ENCODE results near the gene ZGLP1.

The ZGLP1 gene

GRCh38 chr19:10333758-10334587 is 24.4 kb upstream of the ZGLP1 start:
- H3K4me3 ChIP-seq (replicated peaks in 1 of 2; ENCODE audit: low read depth in 2 of 2, low read length in 2 of 2) = peak overlapping the region; percentile 94 to 95
- DNase-seq (ENCODE audit: low read depth in 2 of 2) = no peak

GRCh38 chr19:10332965-10333757 is 23.5 kb upstream of the ZGLP1 start, which contains the start of gene RAVER1:
Gene RAVER1, minus strand, starts transcription at chr19:10333529. Its CDS starts 22 bp downstream, at chr19:10333507.
- H3K4me3 ChIP-seq (replicated peaks in 1 of 2; ENCODE audit: low read depth in 2 of 2, low read length in 2 of 2) = peak within 1 kb of the TSS; percentile 94 to 95
- no peak for TF ChIP-seq CTCF (IDR thresholded peaks at IDR 0.05; ENCODE audit: low read depth, low read length)

More at GRCh38 chr19:10333758-10334587, 24.4 kb upstream of the ZGLP1 start:
- no peak for TF ChIP-seq CTCF (IDR thresholded peaks at IDR 0.05; ENCODE audit: low read depth, low read length)

GRCh38 chr19:10332158-10332964 is 22.7 kb upstream of the ZGLP1 start:
- peak overlapping the region; percentile 94 to 95 for H3K4me3 ChIP-seq (replicated peaks in 1 of 2; ENCODE audit: low read depth in 2 of 2, low read length in 2 of 2)
- DNase-seq (ENCODE audit: low read depth in 2 of 2) = no peak
- no peak for TF ChIP-seq CTCF (IDR thresholded peaks at IDR 0.05; ENCODE audit: low read depth, low read length)

More at GRCh38 chr19:10332965-10333757, 23.5 kb upstream of the ZGLP1 start, which contains the start of gene RAVER1:
- DNase-seq (ENCODE audit: low read depth in 2 of 2) = peak; percentile 98

- no peak for TF ChIP-seq CTCF (IDR thresholded peaks at IDR 0.05; ENCODE audit: low read depth, low read length)
- no peak overlapping the region for H3K4me3 ChIP-seq (replicated peaks in 1 of 2; ENCODE audit: low read depth in 2 of 2, low read length in 2 of 2)
- no peak for DNase-seq (ENCODE audit: low read depth in 2 of 2)
These were observed 19.9 kb upstream of the ZGLP1 start for GRCh38 chr19:10329555-10329954.

- H3K4me3 ChIP-seq (replicated peaks in 1 of 2; ENCODE audit: low read depth in 2 of 2, low read length in 2 of 2) = no peak overlapping the region
- DNase-seq (ENCODE audit: low read depth in 2 of 2) = no peak
- no peak for TF ChIP-seq CTCF (IDR thresholded peaks at IDR 0.05; ENCODE audit: low read depth, low read length)
These were observed 19.2 kb upstream of the ZGLP1 start for GRCh38 chr19:10328558-10329429.
